Liver (tissue), 9 donors: Measurements from ENCODE around the gene LRRC74A. TPM values are rescaled to one million over a fixed set of nuclear protein-coding genes. Genes with fewer than 3 reads are reported as not detected.

Source experiments
- DNase-seq: peaks from one replicate; pipeline ENCODE4 v3.0.0-alpha.2; 2017; ENCODE audit warnings: low spot score
- H3K27ac ChIP-seq, 2 donors: one replicate each; pipeline ENCODE4 v1.7.0; 2013; ENCODE audit warnings: inconsistent platforms in 2 of 2, low read length in 2 of 2, control low read depth in 1 of 2, low read depth in 1 of 2, mild to moderate bottlenecking in 1 of 2
- H3K27me3 ChIP-seq, 4 donors: one replicate each; pipeline versions ENCODE4 v1.6.1 to v1.7.0; 2013; ENCODE audit warnings: low read length in 3 of 4, inconsistent platforms in 1 of 4, mild to moderate bottlenecking in 1 of 4, moderate library complexity in 1 of 4; ENCODE audit not compliant: control insufficient read depth in 4 of 4, insufficient read depth in 4 of 4
- H3K36me3 ChIP-seq, 4 donors: one replicate each; pipeline versions ENCODE4 v1.6.1 to v1.7.0; 2013; ENCODE audit warnings: low read length in 3 of 4, mild to moderate bottlenecking in 3 of 4, low read depth in 1 of 4, moderate library complexity in 1 of 4; ENCODE audit not compliant: control insufficient read depth in 4 of 4, insufficient read depth in 3 of 4
- H3K4me1 ChIP-seq, 4 donors: one replicate each; pipeline versions ENCODE4 v1.6.1 to v1.7.0; 2013; ENCODE audit warnings: low read length in 3 of 4, mild to moderate bottlenecking in 3 of 4, moderate library complexity in 1 of 4; ENCODE audit not compliant: control insufficient read depth in 4 of 4, insufficient read depth in 4 of 4
- H3K4me3 ChIP-seq, 3 donors: one replicate each; pipeline versions ENCODE4 v1.6.1 to v1.7.0; 2013; ENCODE audit warnings: low read length in 3 of 3, control low read depth in 1 of 3, low read depth in 1 of 3, mild to moderate bottlenecking in 1 of 3
- H3K9ac ChIP-seq, 2 donors: one replicate each; pipeline ENCODE4 v1.7.0; 2013; ENCODE audit warnings: low read length in 2 of 2, mild to moderate bottlenecking in 2 of 2, moderate library complexity in 2 of 2, control low read depth in 1 of 2, low read depth in 1 of 2
- H3K9me3 ChIP-seq, 4 donors: one replicate each; pipeline versions ENCODE4 v1.6.1 to v1.7.0; 2013; ENCODE audit warnings: low read length in 3 of 4; ENCODE audit not compliant: control insufficient read depth in 4 of 4
- EGR1 ChIP-seq, 2 donors: IDR thresholded peaks; 2 replicates each; pipeline ENCODE4 v1.6.1; 2016 to 2018; ENCODE audit warnings: antibody characterized with exemption in 2 of 2, low read depth in 2 of 2
- FOXA1 ChIP-seq: IDR thresholded peaks from 2 replicates; pipeline ENCODE4 v1.6.1; 2016; ENCODE audit warnings: antibody characterized with exemption
- FOXA2 ChIP-seq: IDR thresholded peaks from 2 replicates; pipeline ENCODE4 v1.6.1; 2016; ENCODE audit warnings: antibody characterized with exemption
- GABPA ChIP-seq, 2 donors: IDR thresholded peaks in 1 of 2; conservative IDR thresholded peaks in 1 of 2; 2 replicates each; pipeline ENCODE4 v1.6.1; 2016; ENCODE audit warnings: antibody characterized with exemption in 2 of 2, mild to moderate bottlenecking in 1 of 2, moderate library complexity in 1 of 2
- HNF4A ChIP-seq, 2 donors: conservative IDR thresholded peaks; 2 replicates each; pipeline ENCODE4 v1.6.1; 2016; ENCODE audit warnings: antibody characterized with exemption in 2 of 2, mild to moderate bottlenecking in 2 of 2
- HNF4G ChIP-seq: IDR thresholded peaks from 2 replicates; pipeline ENCODE4 v1.6.1; 2016; ENCODE audit warnings: antibody characterized with exemption
- JUND ChIP-seq, 2 donors: IDR thresholded peaks; 2 replicates each; pipeline ENCODE4 v1.6.1; 2016; ENCODE audit warnings: antibody characterized with exemption in 2 of 2
- NR2F2 ChIP-seq: IDR thresholded peaks from 2 replicates; pipeline ENCODE4 v1.6.1; 2016; ENCODE audit warnings: antibody characterized with exemption
- RAD21 ChIP-seq, 2 donors: IDR thresholded peaks; 2 replicates each; pipeline ENCODE4 v1.6.1; 2016; ENCODE audit warnings: antibody characterized with exemption in 2 of 2, mild to moderate bottlenecking in 2 of 2
- RXRA ChIP-seq, 2 donors: IDR thresholded peaks; 2 replicates each; pipeline ENCODE4 v1.6.1; 2017 to 2018; ENCODE audit warnings: antibody characterized with exemption in 2 of 2, mild to moderate bottlenecking in 1 of 2
- SP1 ChIP-seq: IDR thresholded peaks from 2 replicates; pipeline ENCODE4 v1.6.1; 2018; ENCODE audit warnings: antibody characterized with exemption, mild to moderate bottlenecking
- TAF1 ChIP-seq: conservative IDR thresholded peaks from 2 replicates; pipeline ENCODE4 v1.6.1; 2016; ENCODE audit warnings: antibody characterized with exemption, mild to moderate bottlenecking
- YY1 ChIP-seq: IDR thresholded peaks from 2 replicates; pipeline ENCODE4 v1.6.1; 2016; ENCODE audit warnings: antibody characterized with exemption, mild to moderate bottlenecking
- WGBS: extraction: QIAGEN DNeasy Blood & Tissue Kit; methylation state at CpG from one replicate; pipeline ENCODE4 v1.1.7; 2013; 5-methylcytosine and 5-hydroxymethylcytosine counted together
- polyA plus RNA-seq, 2 donors: library from polyadenylated mRNA; stranded (reverse) in 1 of 2; unstranded in 1 of 2; fragments of 200-250 nt in 1 of 2; fragments of >200 nt in 1 of 2; fragmentation: Nextera tagmentation in 1 of 2; extraction: Ambion mirVana in 1 of 2; gene quantifications; one replicate each; pipeline versions ENCODE4 v1.2.1 to v1.2.3, GENCODE V29; 2013 to 2015
- total RNA-seq, 2 donors: library from RNA; depleted of rRNA; stranded (reverse); fragments of >200 nt; gene quantifications; one replicate each; pipeline ENCODE4 v1.2.3, GENCODE V29; 2014
- TF ChIP-seq, protein P1 (sequence below): IDR thresholded peaks from 2 replicates; pipeline ENCODE4 v1.6.1; 2016; ENCODE audit warnings: antibody characterized with exemption
- TF ChIP-seq, protein P2 (sequence below): fragments of 150-350 bp; IDR thresholded peaks from 2 replicates; pipeline ENCODE4 v1.5.1; 2017; ENCODE audit warnings: improper control_type of control experiment, low read depth, low read length; ENCODE audit not compliant: missing input control
- TF ChIP-seq, protein P3 (sequence below): IDR thresholded peaks from 2 replicates; pipeline ENCODE4 v1.6.1; 2016; ENCODE audit warnings: antibody characterized with exemption, mild to moderate bottlenecking
- TF ChIP-seq, protein P4 (sequence below): IDR thresholded peaks from 2 replicates; pipeline ENCODE4 v1.6.1; 2016; ENCODE audit warnings: antibody characterized with exemption
- TF ChIP-seq, protein P5 (sequence below): IDR thresholded peaks from 2 replicates; pipeline ENCODE4 v1.6.1; 2016; ENCODE audit warnings: antibody characterized with exemption
- donor health status: healthy.
- donor health status: healthy.
- donor health status: healthy.
- donor health status: healthy.
- donor health status: healthy.

The LRRC74A gene
- total and polyA plus RNA-seq, 4 donors = not detected

DNA sequence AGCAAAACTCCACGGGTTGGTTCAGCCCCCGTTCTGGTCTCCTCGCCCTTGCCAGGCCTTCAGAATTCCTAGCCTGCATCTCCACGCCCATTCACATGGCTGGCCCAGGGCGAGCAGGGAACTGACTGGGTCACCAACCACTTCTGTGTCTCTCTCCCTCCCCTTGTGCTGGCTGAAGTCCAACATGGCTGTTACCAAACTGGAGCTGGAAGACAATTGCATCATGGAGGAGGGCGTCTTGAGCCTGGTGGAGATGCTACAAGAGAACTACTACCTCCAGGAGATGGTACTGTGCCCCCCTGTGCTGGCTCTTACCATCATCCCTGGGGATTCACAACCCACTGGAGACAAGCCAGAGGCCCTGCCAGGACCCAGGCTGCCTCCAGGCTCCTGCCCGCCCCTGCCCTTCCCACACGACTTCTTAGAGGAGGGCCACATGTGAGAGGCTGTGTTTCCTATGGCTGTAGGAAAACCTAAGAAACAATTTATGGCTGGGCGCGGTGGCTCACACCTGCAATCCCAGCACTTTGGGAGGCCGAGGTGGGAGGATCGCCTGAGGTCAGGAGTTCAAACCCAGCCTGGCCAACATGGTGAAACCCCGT is 9.9 kb downstream of the LRRC74A start:
- Histone ChIP-seq H3K4me1 (peaks cover 11 to 36% (median 33%) of the 10 kb centered on the region in 4 donors), H3K36me3 (no peaks in the 10 kb centered on the region), H3K4me3 (no peak overlapping the region), H3K9ac (no peak overlapping the region), H3K27me3 (no peaks in the 10 kb centered on the region), H3K9me3 (no peaks in the 10 kb centered on the region), H3K27ac (no peak overlapping the region)
- no peak for DNase-seq
- WGBS = 87% methylated on average over 13 of the region's 13 CpGs
- no peak for TF ChIP-seq FOXA1
- TF ChIP-seq RXRA (IDR thresholded peaks at IDR 0.05) = no peak
- TF ChIP-seq SP1 = no peak
- TF ChIP-seq GABPA (IDR thresholded peaks at IDR 0.05 in 1 of 2, conservative IDR thresholded peaks at IDR 0.05 in 1 of 2) = no peak
- TF ChIP-seq JUND (IDR thresholded peaks at IDR 0.05) = no peak
- TF ChIP-seq, protein P1, sequence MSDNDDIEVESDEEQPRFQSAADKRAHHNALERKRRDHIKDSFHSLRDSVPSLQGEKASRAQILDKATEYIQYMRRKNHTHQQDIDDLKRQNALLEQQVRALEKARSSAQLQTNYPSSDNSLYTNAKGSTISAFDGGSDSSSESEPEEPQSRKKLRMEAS = no peak
- no peak for TF ChIP-seq TAF1
- TF ChIP-seq FOXA2 = no peak
- TF ChIP-seq, protein P2, sequence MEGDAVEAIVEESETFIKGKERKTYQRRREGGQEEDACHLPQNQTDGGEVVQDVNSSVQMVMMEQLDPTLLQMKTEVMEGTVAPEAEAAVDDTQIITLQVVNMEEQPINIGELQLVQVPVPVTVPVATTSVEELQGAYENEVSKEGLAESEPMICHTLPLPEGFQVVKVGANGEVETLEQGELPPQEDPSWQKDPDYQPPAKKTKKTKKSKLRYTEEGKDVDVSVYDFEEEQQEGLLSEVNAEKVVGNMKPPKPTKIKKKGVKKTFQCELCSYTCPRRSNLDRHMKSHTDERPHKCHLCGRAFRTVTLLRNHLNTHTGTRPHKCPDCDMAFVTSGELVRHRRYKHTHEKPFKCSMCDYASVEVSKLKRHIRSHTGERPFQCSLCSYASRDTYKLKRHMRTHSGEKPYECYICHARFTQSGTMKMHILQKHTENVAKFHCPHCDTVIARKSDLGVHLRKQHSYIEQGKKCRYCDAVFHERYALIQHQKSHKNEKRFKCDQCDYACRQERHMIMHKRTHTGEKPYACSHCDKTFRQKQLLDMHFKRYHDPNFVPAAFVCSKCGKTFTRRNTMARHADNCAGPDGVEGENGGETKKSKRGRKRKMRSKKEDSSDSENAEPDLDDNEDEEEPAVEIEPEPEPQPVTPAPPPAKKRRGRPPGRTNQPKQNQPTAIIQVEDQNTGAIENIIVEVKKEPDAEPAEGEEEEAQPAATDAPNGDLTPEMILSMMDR = no peak
- TF ChIP-seq, protein P3, sequence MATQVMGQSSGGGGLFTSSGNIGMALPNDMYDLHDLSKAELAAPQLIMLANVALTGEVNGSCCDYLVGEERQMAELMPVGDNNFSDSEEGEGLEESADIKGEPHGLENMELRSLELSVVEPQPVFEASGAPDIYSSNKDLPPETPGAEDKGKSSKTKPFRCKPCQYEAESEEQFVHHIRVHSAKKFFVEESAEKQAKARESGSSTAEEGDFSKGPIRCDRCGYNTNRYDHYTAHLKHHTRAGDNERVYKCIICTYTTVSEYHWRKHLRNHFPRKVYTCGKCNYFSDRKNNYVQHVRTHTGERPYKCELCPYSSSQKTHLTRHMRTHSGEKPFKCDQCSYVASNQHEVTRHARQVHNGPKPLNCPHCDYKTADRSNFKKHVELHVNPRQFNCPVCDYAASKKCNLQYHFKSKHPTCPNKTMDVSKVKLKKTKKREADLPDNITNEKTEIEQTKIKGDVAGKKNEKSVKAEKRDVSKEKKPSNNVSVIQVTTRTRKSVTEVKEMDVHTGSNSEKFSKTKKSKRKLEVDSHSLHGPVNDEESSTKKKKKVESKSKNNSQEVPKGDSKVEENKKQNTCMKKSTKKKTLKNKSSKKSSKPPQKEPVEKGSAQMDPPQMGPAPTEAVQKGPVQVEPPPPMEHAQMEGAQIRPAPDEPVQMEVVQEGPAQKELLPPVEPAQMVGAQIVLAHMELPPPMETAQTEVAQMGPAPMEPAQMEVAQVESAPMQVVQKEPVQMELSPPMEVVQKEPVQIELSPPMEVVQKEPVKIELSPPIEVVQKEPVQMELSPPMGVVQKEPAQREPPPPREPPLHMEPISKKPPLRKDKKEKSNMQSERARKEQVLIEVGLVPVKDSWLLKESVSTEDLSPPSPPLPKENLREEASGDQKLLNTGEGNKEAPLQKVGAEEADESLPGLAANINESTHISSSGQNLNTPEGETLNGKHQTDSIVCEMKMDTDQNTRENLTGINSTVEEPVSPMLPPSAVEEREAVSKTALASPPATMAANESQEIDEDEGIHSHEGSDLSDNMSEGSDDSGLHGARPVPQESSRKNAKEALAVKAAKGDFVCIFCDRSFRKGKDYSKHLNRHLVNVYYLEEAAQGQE = no peak
- TF ChIP-seq, protein P4, sequence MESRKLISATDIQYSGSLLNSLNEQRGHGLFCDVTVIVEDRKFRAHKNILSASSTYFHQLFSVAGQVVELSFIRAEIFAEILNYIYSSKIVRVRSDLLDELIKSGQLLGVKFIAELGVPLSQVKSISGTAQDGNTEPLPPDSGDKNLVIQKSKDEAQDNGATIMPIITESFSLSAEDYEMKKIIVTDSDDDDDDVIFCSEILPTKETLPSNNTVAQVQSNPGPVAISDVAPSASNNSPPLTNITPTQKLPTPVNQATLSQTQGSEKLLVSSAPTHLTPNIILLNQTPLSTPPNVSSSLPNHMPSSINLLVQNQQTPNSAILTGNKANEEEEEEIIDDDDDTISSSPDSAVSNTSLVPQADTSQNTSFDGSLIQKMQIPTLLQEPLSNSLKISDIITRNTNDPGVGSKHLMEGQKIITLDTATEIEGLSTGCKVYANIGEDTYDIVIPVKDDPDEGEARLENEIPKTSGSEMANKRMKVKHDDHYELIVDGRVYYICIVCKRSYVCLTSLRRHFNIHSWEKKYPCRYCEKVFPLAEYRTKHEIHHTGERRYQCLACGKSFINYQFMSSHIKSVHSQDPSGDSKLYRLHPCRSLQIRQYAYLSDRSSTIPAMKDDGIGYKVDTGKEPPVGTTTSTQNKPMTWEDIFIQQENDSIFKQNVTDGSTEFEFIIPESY = no peak
- TF ChIP-seq EGR1 (IDR thresholded peaks at IDR 0.05; ENCODE audit: low read depth in 2 of 2) = no peak
- no peak for TF ChIP-seq HNF4G
- TF ChIP-seq, protein P5, sequence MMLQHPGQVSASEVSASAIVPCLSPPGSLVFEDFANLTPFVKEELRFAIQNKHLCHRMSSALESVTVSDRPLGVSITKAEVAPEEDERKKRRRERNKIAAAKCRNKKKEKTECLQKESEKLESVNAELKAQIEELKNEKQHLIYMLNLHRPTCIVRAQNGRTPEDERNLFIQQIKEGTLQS = no peak
- no peak for TF ChIP-seq YY1
- TF ChIP-seq NR2F2 = no peak
- TF ChIP-seq RAD21 (IDR thresholded peaks at IDR 0.05) = no peak
- TF ChIP-seq HNF4A (conservative IDR thresholded peaks at IDR 0.05) = no peak
